ENCODE measurements around the gene RASSF5.

- TF ChIP-seq CTCF (IDR thresholded peaks at IDR 0.05) (no peak), POLR2AphosphoS5 (IDR thresholded peaks at IDR 0.05; ENCODE audit: insufficient read depth in 1 of 2, low read depth in 1 of 2) (no peak)
Measured at GRCh38 chr1:206573762-206574161, 66.4 kb downstream of the RASSF5 start.
